K562 (cell line): Measurements from ENCODE around the gene SMIM45.

Experiments
- ATAC-seq: fragments of 200-7000 bp; cut with Tn5 transposase; 3 replicates; pipeline ENCODE4 v1.9.1; 2020; ENCODE audit warnings: moderate library complexity
- BruUV-seq: library from RNA; stranded (reverse); fragments of 400-500 nt; replicated peaks from 2 replicates; lab custom pipeline; 2021; lab: Mats Ljungman, UMichigan
- CTCF ChIA-PET: fragments of 300-600 bp; formaldehyde crosslinking; extraction: SDS; loops from one replicate; lab custom pipeline; 2021; ENCODE audit warnings: low intra/inter-chr PET ratio; lab: Yijun Ruan, JAX
- POLR2A ChIA-PET: fragments of 300-600, 350-650 bp; sonication (Branson Sonifier 250); formaldehyde crosslinking; extraction: SDS; loops from one replicate; lab custom pipeline; 2021; ENCODE audit warnings: antibody characterized with exemption, inconsistent platforms; lab: Yijun Ruan, JAX
- DNase-seq, 4 experiments: peaks; one replicate each; pipeline versions ENCODE4 v3.0.0 to v3.0.0-alpha.2; 2011 to 2018; ENCODE audit warnings: low spot score in 3 of 4, mixed read lengths in 3 of 4; ENCODE audit errors: extremely low read depth in 1 of 4
- FAIRE-seq: peaks from 2 replicates; lab custom pipeline; 2011; peaks lifted over from hg19 to GRCh38; lab: Jason Lieb, UNC
- H2AFZ ChIP-seq: 2 replicates; pipeline ENCODE4 v1.6.0; 2011; ENCODE audit warnings: low read depth, low read length, control low read depth, inconsistent platforms
- H3K27ac ChIP-seq: fragments of 200-600 bp; 3 replicates; pipeline ENCODE4 v1.8.0; 2011; ENCODE audit warnings: low read depth, mild to moderate bottlenecking, control low read depth, inconsistent platforms, low read length, moderate library complexity, mixed read lengths; ENCODE audit errors: extremely low read depth
- H3K27me3 ChIP-seq, 2 experiments: fragments of 300-600 bp in 1 of 2; 2 replicates in 1 of 2; 3 replicates in 1 of 2; pipeline versions ENCODE4 v1.6.0 to v1.8.0; 2011; ENCODE audit warnings: inconsistent platforms in 2 of 2, low read length in 2 of 2, mild to moderate bottlenecking in 1 of 2, mixed read lengths in 1 of 2, moderate library complexity in 1 of 2; ENCODE audit not compliant: control insufficient read depth in 2 of 2, insufficient read depth in 2 of 2
- H3K36me3 ChIP-seq: fragments of 300-600 bp; 3 replicates; pipeline ENCODE4 v1.8.0; 2011; ENCODE audit warnings: mild to moderate bottlenecking, low read length, inconsistent platforms; ENCODE audit not compliant: control insufficient read depth, insufficient read depth
- H3K4me1 ChIP-seq, 2 experiments: fragments of 200-600 bp in 1 of 2; replicated peaks in 1 of 2; 2 replicates in 1 of 2; 3 replicates in 1 of 2; pipeline versions ENCODE4 v1.5.1 to v1.8.0; 2011; ENCODE audit warnings: inconsistent platforms in 2 of 2, low read length in 2 of 2, mild to moderate bottlenecking in 1 of 2, mixed read lengths in 1 of 2, moderate library complexity in 1 of 2; ENCODE audit not compliant: control insufficient read depth in 2 of 2, insufficient read depth in 2 of 2
- H3K4me2 ChIP-seq: 2 replicates; pipeline ENCODE4 v1.6.1; 2011; ENCODE audit warnings: low read length, control low read depth, inconsistent platforms, mixed read lengths; ENCODE audit not compliant: insufficient read depth
- H3K4me3 ChIP-seq: fragments of 200-600 bp; sonication (generic), shearing (Covaris generic); 2 replicates; pipeline ENCODE4 v1.5.1; 2016; ENCODE audit warnings: control low read depth, inconsistent platforms
- H3K79me2 ChIP-seq: fragments of 200-600 bp; 3 replicates; pipeline ENCODE4 v1.8.0; 2011; ENCODE audit warnings: low read length, inconsistent platforms; ENCODE audit not compliant: control insufficient read depth, insufficient read depth
- H3K9ac ChIP-seq, 2 experiments: 2 replicates each; pipeline versions ENCODE4 v1.6.0 to v1.6.1; 2011; ENCODE audit warnings: low read depth in 2 of 2, low read length in 2 of 2, control low read depth in 1 of 2, inconsistent platforms in 1 of 2, mild to moderate bottlenecking in 1 of 2, mixed read lengths in 1 of 2; ENCODE audit not compliant: insufficient read depth in 1 of 2
- H3K9me1 ChIP-seq: one replicate; pipeline ENCODE4 v1.6.0; 2011; ENCODE audit warnings: inconsistent platforms, mild to moderate bottlenecking, low read length, moderate library complexity; ENCODE audit not compliant: control insufficient read depth, insufficient read depth
- H3K9me3 ChIP-seq: replicated peaks from 2 replicates; pipeline ENCODE4 v1.5.1; 2011; ENCODE audit warnings: low read depth, low read length, inconsistent platforms; ENCODE audit not compliant: control insufficient read depth, insufficient read depth
- H4K20me1 ChIP-seq: replicated peaks from 2 replicates; pipeline ENCODE4 v1.6.1; 2011; ENCODE audit warnings: low read length, inconsistent platforms, mixed read lengths; ENCODE audit not compliant: control insufficient read depth, insufficient read depth
- CBX8 ChIP-seq: fragments of 200-600 bp; sonication (generic); IDR thresholded peaks from 2 replicates; pipeline ENCODE4 v1.6.1; 2012; ENCODE audit warnings: borderline replicate concordance, mixed run types, low read depth, mild to moderate bottlenecking, moderate library complexity, mixed read lengths, low read length, control low read depth, inconsistent platforms; ENCODE audit not compliant: poor library complexity, severe bottlenecking; ENCODE audit errors: extremely low read depth
- HDAC2 ChIP-seq: fragments of 450-650 bp; IDR thresholded peaks from 2 replicates; pipeline ENCODE4 v1.6.1; 2016; ENCODE audit warnings: mild to moderate bottlenecking
- ILF3 ChIP-seq: fragments of 450-650 bp; IDR thresholded peaks from 2 replicates; pipeline ENCODE4 v1.6.1; 2018; ENCODE audit warnings: antibody characterized with exemption, mild to moderate bottlenecking, moderate library complexity, borderline replicate concordance
- KLF1 ChIP-seq: fragments of 450-650 bp; IDR thresholded peaks from 2 replicates; pipeline ENCODE4 v1.6.1; 2016; ENCODE audit warnings: missing genetic modification characterization, missing compliant biosample characterization
- KLF13 ChIP-seq: fragments of 450-650 bp; IDR thresholded peaks from 2 replicates; pipeline ENCODE4 v1.6.1; 2016; ENCODE audit warnings: missing genetic modification characterization, low read depth, mild to moderate bottlenecking, missing compliant biosample characterization, moderate library complexity, borderline replicate concordance
- PHB2 ChIP-seq: fragments of 450-650 bp; IDR thresholded peaks from 2 replicates; pipeline ENCODE4 v1.6.1; 2017; ENCODE audit warnings: low read depth
- POLR3G ChIP-seq: IDR thresholded peaks from 2 replicates; pipeline ENCODE4 v1.6.1; 2011; ENCODE audit not compliant: insufficient read length, insufficient replicate concordance; ENCODE audit errors: extremely low read depth
- RHOXF2B ChIP-seq: fragments of 250-450 bp; sonication (Bioruptor Pico); conservative IDR thresholded peaks from 2 replicates; pipeline ENCODE4 v1.5.1; 2021
- SUPT5H ChIP-seq: fragments of 450-650 bp; IDR thresholded peaks from 2 replicates; pipeline ENCODE4 v1.6.1; 2016
- TEAD1 ChIP-seq, 2 experiments: fragments of 450-650 bp in 1 of 2; sonication (generic) in 1 of 2; formaldehyde crosslinking; IDR thresholded peaks; 2 replicates each; pipeline versions ENCODE4 v1.4.0 to v1.8.0; 2020 to 2022; ENCODE audit warnings: mild to moderate bottlenecking in 2 of 2, missing genetic modification reagents in 1 of 2
- TRIM28 ChIP-seq: fragments of 450-650 bp; IDR thresholded peaks from 2 replicates; pipeline ENCODE4 v1.6.1; 2017
- ZBTB8A ChIP-seq: fragments of 450-650 bp; IDR thresholded peaks from 2 replicates; pipeline ENCODE4 v1.6.1; 2018; ENCODE audit warnings: mild to moderate bottlenecking, moderate library complexity; ENCODE audit not compliant: partially characterized antibody
- ZNF253 ChIP-seq: fragments of 250-450 bp; sonication (Bioruptor Pico); conservative IDR thresholded peaks from 2 replicates; pipeline ENCODE4 v1.6.1; 2021; ENCODE audit warnings: mild to moderate bottlenecking
- ZNF445 ChIP-seq: fragments of 250-450 bp; sonication (Bioruptor Pico); IDR thresholded peaks from 2 replicates; pipeline ENCODE4 v1.4.0; 2020; ENCODE audit warnings: low read depth, mild to moderate bottlenecking, moderate library complexity
- WGBS: fragments of 100-300 bp; shearing (Covaris generic); methylation state at CpG from one replicate; pipeline ENCODE4 v1.1.6; 2016; ENCODE audit warnings: low coverage, mixed read lengths; ENCODE audit not compliant: insufficient coverage; ENCODE audit errors: missing lambda C conversion rate; 5-methylcytosine and 5-hydroxymethylcytosine counted together
- in situ Hi-C: fragments of 300-500 bp; cut with MboI; formaldehyde crosslinking; loops from 4 replicates; pipeline ENCODE4 v1.15.0; 2018; ENCODE audit warnings: inconsistent platforms, mixed read lengths
- intact Hi-C: fragments of 100-400 bp; cut with micrococcal nuclease; formaldehyde crosslinking; loops from 2 replicates; pipeline ENCODE4 v1.14.2; 2022
- TF ChIP-seq, protein P1 (sequence below): fragments of 150-350 bp; IDR thresholded peaks from 2 replicates; pipeline ENCODE4 v1.6.1; 2014; ENCODE audit warnings: low read depth, mild to moderate bottlenecking, low read length, borderline replicate concordance
- TF ChIP-seq, protein P2 (sequence below): sonication (generic); formaldehyde crosslinking; IDR thresholded peaks from 2 replicates; pipeline ENCODE4 v1.8.0; 2022; ENCODE audit warnings: missing genetic modification reagents, mild to moderate bottlenecking, moderate library complexity, borderline replicate concordance

The SMIM45 gene

GRCh38 chr22:41946629-41947423, 5.1 kb upstream of the SMIM45 start, which contains the start of gene CENPM:
TSS of gene CENPM (minus strand) at chr22:41947152. CDS start at chr22:41947076, 76 bp downstream.
- intact Hi-C loops (no loop called here), in situ Hi-C loops (no loop called here)
- BruUV-seq, result no TSS peak
- H3K9me3 ChIP-seq, result no peaks in the 10 kb centered on the region
- H3K36me3 ChIP-seq, result peaks cover 33% of the 10 kb centered on the region
- peak within 1 kb of the TSS; percentile 91 for H3K4me2 ChIP-seq
- peaks cover 28% of the 10 kb centered on the region for H3K79me2 ChIP-seq
- H2AFZ ChIP-seq, result peak within 1 kb of the TSS; percentile 95
- H4K20me1 ChIP-seq, result 0 out of 2 replicates have a peak, but pooled peaks cover 4% of the 10 kb centered on the region
- POLR2A ChIA-PET, result interaction anchor here (0.9 to 1.4 kb wide), 7 partner anchors 9 to 669 kb away, joined by 3 to 7 read pairs (median 4); partner anchors contain the start of genes CCDC134 and POLDIP3
- peak within 1 kb of the TSS; percentile 84 to 99 for H3K9ac ChIP-seq
- H3K27ac ChIP-seq, result peak within 1 kb of the TSS; percentile 96
- 2% methylated on average over 42 of the region's 56 CpGs for WGBS
- DNase-seq (peak; percentile 83 to 95 (median 89)), ATAC-seq (peak; percentile 97), FAIRE-seq (peak; percentile 98)
- peak within 1 kb of the TSS; percentile 57 for H3K4me3 ChIP-seq
- H3K4me1 ChIP-seq, result peaks cover 8 to 21% of the 10 kb centered on the region in 2 experiments; a peak in 4 of 5 replicates
- no peaks in the 10 kb centered on the region for H3K9me1 ChIP-seq
- CTCF ChIA-PET, result no interaction called here
- H3K27me3 ChIP-seq, result no peaks in the 10 kb centered on the region
- TF ChIP-seq KLF13 (peak; percentile 76; the same call in 1 of the 2 replicates), CBX8 (no peak), TEAD1 (CRISPR knock-in tag; IDR thresholded peaks at IDR 0.05) (no peak), ZBTB8A (no peak), ZNF253 (no peak), POLR3G (no peak), HDAC2 (peak; percentile 63), ZNF445 (CRISPR knock-in tag) (no peak), PHB2 (no peak), TRIM28 (no peak), SUPT5H (peak; percentile 73), RHOXF2B (CRISPR knock-in tag) (no peak), KLF1 (tag) (no peak), ILF3 (no peak)
- TF ChIP-seq, protein P1, sequence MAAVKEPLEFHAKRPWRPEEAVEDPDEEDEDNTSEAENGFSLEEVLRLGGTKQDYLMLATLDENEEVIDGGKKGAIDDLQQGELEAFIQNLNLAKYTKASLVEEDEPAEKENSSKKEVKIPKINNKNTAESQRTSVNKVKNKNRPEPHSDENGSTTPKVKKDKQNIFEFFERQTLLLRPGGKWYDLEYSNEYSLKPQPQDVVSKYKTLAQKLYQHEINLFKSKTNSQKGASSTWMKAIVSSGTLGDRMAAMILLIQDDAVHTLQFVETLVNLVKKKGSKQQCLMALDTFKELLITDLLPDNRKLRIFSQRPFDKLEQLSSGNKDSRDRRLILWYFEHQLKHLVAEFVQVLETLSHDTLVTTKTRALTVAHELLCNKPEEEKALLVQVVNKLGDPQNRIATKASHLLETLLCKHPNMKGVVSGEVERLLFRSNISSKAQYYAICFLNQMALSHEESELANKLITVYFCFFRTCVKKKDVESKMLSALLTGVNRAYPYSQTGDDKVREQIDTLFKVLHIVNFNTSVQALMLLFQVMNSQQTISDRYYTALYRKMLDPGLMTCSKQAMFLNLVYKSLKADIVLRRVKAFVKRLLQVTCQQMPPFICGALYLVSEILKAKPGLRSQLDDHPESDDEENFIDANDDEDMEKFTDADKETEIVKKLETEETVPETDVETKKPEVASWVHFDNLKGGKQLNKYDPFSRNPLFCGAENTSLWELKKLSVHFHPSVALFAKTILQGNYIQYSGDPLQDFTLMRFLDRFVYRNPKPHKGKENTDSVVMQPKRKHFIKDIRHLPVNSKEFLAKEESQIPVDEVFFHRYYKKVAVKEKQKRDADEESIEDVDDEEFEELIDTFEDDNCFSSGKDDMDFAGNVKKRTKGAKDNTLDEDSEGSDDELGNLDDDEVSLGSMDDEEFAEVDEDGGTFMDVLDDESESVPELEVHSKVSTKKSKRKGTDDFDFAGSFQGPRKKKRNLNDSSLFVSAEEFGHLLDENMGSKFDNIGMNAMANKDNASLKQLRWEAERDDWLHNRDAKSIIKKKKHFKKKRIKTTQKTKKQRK, result no peak
- TF ChIP-seq, protein P2, sequence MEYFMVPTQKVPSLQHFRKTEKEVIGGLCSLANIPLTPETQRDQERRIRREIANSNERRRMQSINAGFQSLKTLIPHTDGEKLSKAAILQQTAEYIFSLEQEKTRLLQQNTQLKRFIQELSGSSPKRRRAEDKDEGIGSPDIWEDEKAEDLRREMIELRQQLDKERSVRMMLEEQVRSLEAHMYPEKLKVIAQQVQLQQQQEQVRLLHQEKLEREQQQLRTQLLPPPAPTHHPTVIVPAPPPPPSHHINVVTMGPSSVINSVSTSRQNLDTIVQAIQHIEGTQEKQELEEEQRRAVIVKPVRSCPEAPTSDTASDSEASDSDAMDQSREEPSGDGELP (CRISPR knock-in tag), result peak; percentile 57
